Measurements from ENCODE around the gene WASHC3.

- TF ChIP-seq CTCF (IDR thresholded peaks at IDR 0.05; ENCODE audit: borderline replicate concordance, extremely low read depth, low read length, poor library complexity, severe bottlenecking), result no peak
- no peak for TF ChIP-seq EZH2 (IDR thresholded peaks at IDR 0.05; ENCODE audit: borderline replicate concordance, low read depth, low read length, severe bottlenecking)
These were observed 622 bp upstream of the WASHC3 start for GRCh38 chr12:102062419-102062806.

Data from DND-41 (cell line).